Measurements from ENCODE around the gene DEFB132.
"Not testable (repeated sequence)": the region's sequence is repeated elsewhere in the genome, so short reads cannot be mapped to it uniquely, and the experiment has no call there.

DEFB132 gene

DNA sequence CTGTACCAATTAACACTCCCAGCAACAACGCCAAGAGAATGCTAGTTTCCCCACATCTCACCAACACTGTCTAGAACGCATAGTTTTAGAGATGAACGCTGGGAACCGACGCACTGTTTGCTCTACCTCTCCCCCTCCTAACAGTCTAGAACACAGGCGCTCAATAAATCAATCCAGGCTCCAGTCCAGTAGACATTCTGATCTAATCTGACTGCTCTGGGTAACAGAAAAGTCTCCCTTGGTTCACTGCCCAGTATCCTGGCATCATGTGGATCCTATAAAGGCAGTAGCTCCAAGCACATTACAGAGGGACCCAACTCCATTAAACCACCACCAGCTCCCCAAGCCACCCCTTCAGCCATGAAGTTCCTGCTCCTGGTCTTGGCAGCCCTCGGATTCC, at the start of gene DEFB132:
Gene DEFB132, plus strand, starts transcription at position 306 of the 400 bp plus-strand sequence. Its CDS starts 55 bp downstream, at position 361.
- no peak for DNase-seq
- in situ Hi-C loops (cut with HindIII; ENCODE audit: low pct_ligation_motif_present, low pct_unique_long_range_greater_than_20kb, low sequenced_read_pairs) = no loop called here

- peak; percentile 63 for DNase-seq
- in situ Hi-C loops (cut with HindIII; ENCODE audit: low pct_ligation_motif_present, low pct_unique_long_range_greater_than_20kb, low sequenced_read_pairs) = no loop called here
Measured at GRCh38 chr20:208942-209566, 48.5 kb upstream of the DEFB132 start.

- no peak for DNase-seq
- in situ Hi-C loops (cut with HindIII; ENCODE audit: low pct_ligation_motif_present, low pct_unique_long_range_greater_than_20kb, low sequenced_read_pairs) = no loop called here
Measured at GRCh38 chr20:210809-211502, 46.6 kb upstream of the DEFB132 start.

- in situ Hi-C loops (cut with HindIII; ENCODE audit: low pct_ligation_motif_present, low pct_unique_long_range_greater_than_20kb, low sequenced_read_pairs) = no loop called here
- no peak for DNase-seq
Measured at GRCh38 chr20:214383-214782, 43.1 kb upstream of the DEFB132 start.

DNA sequence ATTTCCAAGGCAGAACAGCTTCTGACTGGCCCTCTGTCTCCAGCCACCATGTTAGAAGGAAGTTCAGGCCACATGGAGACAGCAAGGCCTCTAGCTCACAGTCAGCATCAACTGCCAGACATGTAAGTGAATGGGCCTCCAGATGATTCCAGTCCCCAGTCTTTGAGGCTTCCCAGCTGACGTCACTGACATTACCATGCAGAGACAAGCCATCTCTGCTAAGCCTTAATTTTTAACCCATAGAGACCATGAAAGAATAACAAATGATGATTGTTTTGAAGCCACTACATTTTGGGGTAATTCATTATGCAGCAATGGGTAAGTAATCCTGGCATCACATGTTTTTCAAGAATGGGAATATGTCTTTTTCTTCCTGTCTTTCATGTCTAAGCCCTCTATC, 41.7 kb upstream of the DEFB132 start:
- DNase-seq = no peak
- in situ Hi-C loops (cut with HindIII; ENCODE audit: low pct_ligation_motif_present, low pct_unique_long_range_greater_than_20kb, low sequenced_read_pairs) = no loop called here

GRCh38 chr20:217266-217665, 40.3 kb upstream of the DEFB132 start:
- no peak for DNase-seq
- in situ Hi-C loops (cut with HindIII; ENCODE audit: low pct_ligation_motif_present, low pct_unique_long_range_greater_than_20kb, low sequenced_read_pairs) = no loop called here

DNA sequence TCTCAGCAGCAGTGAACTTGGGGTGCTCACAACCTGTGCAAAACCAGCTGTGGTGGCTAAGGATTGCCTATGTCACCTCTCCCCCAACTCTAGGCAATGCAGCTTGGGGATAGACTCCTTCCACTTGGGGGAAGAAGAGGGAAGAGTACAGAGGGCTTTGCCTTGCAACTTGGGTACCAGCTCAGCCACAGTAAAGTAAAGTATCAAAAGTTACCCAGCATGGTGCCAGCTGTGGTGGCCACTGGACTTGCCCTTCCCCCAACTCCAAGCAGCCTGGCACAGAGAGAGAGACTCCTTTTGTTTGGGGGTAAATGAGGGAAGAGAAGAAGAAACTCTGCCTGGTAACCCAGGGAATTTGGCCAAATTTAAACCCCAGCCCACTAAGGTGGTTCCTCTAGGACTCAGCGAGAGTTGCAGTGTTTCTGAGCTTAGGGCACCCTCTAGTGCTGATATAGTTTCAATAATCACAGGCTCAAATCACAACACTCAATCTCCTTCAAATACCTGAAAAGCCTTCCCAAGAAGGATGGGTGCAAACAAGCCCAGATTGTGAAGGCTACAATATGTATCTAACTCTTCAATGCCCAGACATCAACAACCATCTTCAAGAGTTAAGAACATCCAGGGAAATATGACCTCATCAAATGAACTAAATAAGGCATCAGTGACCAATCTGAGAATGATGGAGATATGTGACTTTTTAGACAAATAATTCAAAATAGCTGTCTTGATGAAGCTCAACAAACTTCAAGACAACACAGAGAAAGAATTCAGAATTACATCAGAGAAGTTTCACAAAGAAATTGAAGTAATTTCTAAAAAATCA, 38.0 kb upstream of the DEFB132 start:
- peak; percentile 35 for DNase-seq
- in situ Hi-C loops (cut with HindIII; ENCODE audit: low pct_ligation_motif_present, low pct_unique_long_range_greater_than_20kb, low sequenced_read_pairs) = no loop called here

DNA sequence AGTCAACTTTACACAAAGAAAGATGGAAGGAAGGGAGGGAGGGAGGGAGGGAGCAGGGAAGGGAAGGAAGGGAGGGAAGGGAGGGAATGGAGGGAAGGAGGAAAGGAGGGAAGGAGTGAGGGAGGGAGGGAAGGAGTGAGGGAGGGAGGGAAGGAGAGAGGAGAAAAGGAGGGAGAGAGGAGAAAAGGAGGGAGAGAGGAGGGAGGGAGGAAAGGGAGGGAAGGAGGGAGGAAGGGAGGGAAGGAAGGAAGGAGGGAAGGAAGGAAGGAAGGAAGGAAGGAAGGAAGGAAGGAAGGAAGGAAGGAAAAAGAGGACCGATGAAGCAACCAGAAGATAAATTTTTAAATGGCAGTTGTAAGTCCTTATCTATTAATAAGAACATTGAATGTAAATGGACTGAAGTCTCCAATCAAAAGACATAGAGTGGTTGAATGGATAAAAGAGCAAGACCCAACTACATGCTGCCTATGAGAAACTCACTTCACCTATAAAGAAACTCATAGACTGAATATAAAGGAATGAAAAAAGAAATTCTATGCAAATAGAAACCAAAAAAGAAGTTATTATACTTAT, 36.2 kb upstream of the DEFB132 start:
- in situ Hi-C loops (cut with HindIII; ENCODE audit: low pct_ligation_motif_present, low pct_unique_long_range_greater_than_20kb, low sequenced_read_pairs) = no loop called here
- no peak for DNase-seq

DNA sequence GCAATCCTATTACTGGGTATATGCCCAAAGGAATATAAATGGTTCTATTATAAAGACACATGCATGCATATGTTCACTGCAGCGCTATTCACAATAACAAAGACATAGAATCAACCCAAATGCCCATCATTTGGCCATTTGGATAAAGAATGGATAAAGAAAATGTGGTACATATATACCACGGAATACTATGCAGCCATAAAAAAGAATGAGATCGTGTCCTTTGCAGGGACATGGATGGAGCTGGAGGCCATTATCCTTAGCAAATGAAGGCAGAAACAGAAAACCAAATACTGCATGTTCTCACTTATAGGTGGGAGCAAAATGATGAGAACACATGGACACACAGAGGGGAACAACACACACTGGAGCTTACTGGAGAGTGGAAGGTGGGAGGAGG, 31.6 kb upstream of the DEFB132 start:
- in situ Hi-C loops (cut with HindIII; ENCODE audit: low pct_ligation_motif_present, low pct_unique_long_range_greater_than_20kb, low sequenced_read_pairs); DNase-seq: not testable (repeated sequence)

GRCh38 chr20:226958-227357, 30.6 kb upstream of the DEFB132 start, which contains the start of gene DEFB129:
DEFB129 (plus strand) TSS chr20:227258; CDS start chr20:227289, 31 bp downstream.
- in situ Hi-C loops (cut with HindIII; ENCODE audit: low pct_ligation_motif_present, low pct_unique_long_range_greater_than_20kb, low sequenced_read_pairs) = no loop called here
- DNase-seq = no peak

GRCh38 chr20:227439-228105, 30.0 kb upstream of the DEFB132 start:
- in situ Hi-C loops (cut with HindIII; ENCODE audit: low pct_ligation_motif_present, low pct_unique_long_range_greater_than_20kb, low sequenced_read_pairs) = no loop called here
- DNase-seq = no peak

DNA sequence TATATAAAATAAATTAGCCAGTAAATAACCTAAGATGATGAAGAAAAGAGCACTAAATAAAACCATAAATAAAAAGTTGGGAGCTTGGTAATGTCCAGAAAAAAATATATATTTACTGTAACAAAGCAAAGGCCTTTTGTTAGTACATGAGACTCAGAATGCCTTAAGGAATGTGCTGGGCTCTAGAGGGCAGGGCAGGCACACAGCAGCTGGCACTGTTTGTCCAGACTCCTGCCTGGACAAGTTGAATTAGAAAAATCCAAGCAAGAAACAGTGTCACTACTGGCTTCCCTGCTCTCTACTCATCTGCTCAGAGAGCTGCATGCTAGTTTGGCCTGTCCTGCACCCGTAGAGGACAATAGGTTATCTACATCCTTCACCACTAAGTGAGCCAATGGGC, 21.6 kb upstream of the DEFB132 start:
- DNase-seq = peak; percentile 37
- in situ Hi-C loops (cut with HindIII; ENCODE audit: low pct_ligation_motif_present, low pct_unique_long_range_greater_than_20kb, low sequenced_read_pairs) = no loop called here

GRCh38 chr20:237489-237888, 20.0 kb upstream of the DEFB132 start:
- in situ Hi-C loops (cut with HindIII; ENCODE audit: low pct_ligation_motif_present, low pct_unique_long_range_greater_than_20kb, low sequenced_read_pairs) = no loop called here
- DNase-seq = no peak

DNA sequence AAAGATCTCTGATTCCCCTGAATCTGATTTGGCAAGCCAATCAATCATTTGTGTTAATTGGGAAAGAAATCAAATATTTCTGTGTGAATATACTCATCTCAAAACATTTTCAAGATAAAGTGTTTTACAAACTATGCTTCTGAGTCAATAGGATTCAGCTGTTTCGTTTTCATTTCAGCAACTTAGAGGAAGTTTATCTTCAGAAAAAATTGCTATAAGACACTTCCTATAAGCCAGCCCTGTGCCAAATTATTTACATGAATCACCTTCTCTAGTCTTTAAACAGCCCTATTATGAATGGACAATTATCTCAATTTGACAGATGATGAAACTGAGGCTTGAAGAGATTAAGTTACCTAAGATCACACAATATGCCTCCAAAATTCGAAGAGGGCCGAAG, 19.6 kb upstream of the DEFB132 start:
- in situ Hi-C loops (cut with HindIII; ENCODE audit: low pct_ligation_motif_present, low pct_unique_long_range_greater_than_20kb, low sequenced_read_pairs) = no loop called here
- no peak for DNase-seq

DNA sequence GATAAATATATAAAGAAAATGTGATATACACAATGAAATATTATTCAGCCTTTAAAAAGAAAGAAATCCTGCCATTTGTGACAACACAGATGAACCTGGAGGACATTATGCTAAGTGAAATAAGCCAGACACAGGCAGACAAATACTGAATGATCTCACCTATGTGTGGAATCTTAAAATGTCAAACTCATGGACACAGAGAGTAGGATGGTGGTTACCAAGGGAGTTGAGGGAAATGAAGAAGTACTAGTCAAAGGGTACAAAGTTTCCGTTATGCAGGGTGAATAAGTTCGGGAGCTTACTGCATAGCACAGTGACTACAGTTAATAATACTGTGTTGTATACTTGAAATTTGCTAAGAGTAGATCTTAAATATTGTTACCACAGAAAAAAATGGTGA, 14.6 kb upstream of the DEFB132 start:
- in situ Hi-C loops (cut with HindIII; ENCODE audit: low pct_ligation_motif_present, low pct_unique_long_range_greater_than_20kb, low sequenced_read_pairs) = no loop called here
- DNase-seq = no peak

GRCh38 chr20:251354-251753, 6.2 kb upstream of the DEFB132 start:
- in situ Hi-C loops (cut with HindIII; ENCODE audit: low pct_ligation_motif_present, low pct_unique_long_range_greater_than_20kb, low sequenced_read_pairs) = no loop called here
- DNase-seq = no peak

DNA sequence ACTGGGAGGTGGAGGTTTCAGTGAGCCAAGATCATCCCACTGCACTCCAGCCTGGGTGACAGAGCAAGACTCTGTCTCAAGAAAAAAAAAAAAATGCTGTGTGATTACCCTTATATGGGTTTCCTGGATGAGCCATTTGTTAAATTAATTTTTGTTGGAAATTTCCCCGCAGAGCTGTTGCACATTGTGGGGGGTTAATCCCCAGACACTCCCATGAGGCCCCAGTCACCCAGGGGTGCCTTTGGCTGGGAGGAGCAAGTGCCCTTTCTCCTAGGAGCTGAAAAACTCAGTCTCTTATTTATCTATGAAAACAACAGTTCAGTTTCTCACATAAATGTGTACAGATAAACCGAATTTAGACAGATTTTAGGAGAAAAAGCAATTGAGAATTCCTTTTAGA, 4.7 kb upstream of the DEFB132 start:
- no peak for DNase-seq
- in situ Hi-C loops (cut with HindIII; ENCODE audit: low pct_ligation_motif_present, low pct_unique_long_range_greater_than_20kb, low sequenced_read_pairs) = no loop called here

- in situ Hi-C loops (cut with HindIII; ENCODE audit: low pct_ligation_motif_present, low pct_unique_long_range_greater_than_20kb, low sequenced_read_pairs); DNase-seq: not testable (repeated sequence)
Measured at GRCh38 chr20:253447-253846, 4.1 kb upstream of the DEFB132 start.

Data from ACHN (cell line).